Renal cortex interstitium (tissue), 11 donors: ENCODE data around the gene ALDH1L2. TPM values are rescaled to one million over a fixed set of nuclear protein-coding genes. Genes with fewer than 3 reads are reported as not detected.
"Not testable (repeated sequence)": the region's sequence is repeated elsewhere in the genome, so short reads cannot be mapped to it uniquely, and the experiment has no call there.

Source experiments
- DNase-seq, 11 donors: peaks; one replicate each; pipeline ENCODE4 v3.0.0-alpha.2; 2013; ENCODE audit warnings: low read depth in 9 of 11, low spot score in 4 of 11; ENCODE audit errors: extremely low read depth in 1 of 11
- polyA plus RNA-seq, 3 donors: library from polyadenylated mRNA; unstranded; fragments of 120-200 nt; gene quantifications; one replicate each; pipeline ENCODE4 v1.2.1, GENCODE V29; 2013; ENCODE audit not compliant: insufficient read length in 3 of 3

The ALDH1L2 gene
- polyA plus RNA-seq, 3 donors = 0.53 to 1.5 (median 0.78) TPM

- peak in 2 of 11 donors; percentile 2 to 4 for DNase-seq
Observed at GRCh38 chr12:104998423-104999346, 85.6 kb downstream of the ALDH1L2 start.

GRCh38 chr12:104997541-104997940, 86.7 kb downstream of the ALDH1L2 start:
- DNase-seq = no peak

- DNase-seq = no peak
Observed at GRCh38 chr12:104994336-104994735, 89.9 kb downstream of the ALDH1L2 start.

DNA sequence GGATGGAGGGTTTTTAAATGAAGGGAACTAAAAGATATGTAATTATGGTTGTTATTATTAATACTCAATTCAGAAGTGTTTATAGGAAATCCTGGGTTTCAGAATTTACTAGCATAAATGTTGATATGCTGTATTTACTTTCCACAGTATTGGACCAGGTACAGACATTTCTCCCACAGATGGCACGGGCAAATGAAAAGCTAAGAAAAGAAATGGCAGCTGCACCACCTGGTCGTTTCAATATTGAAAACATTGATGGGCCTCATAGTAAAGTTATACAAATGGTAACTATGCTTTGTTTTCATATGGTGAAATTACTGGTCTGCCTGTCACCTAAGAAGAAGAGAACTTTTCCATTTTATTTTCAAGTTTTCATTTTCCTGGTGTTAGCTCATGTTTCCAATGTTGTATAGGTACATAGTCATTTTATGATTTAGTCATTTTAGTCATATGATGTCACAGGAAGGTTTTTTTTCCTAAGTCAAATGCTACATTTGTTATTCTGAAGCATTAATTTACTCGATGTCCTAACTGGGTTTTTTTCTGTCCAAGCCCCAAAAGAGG, 92.6 kb downstream of the ALDH1L2 start:
- DNase-seq = no peak

DNA sequence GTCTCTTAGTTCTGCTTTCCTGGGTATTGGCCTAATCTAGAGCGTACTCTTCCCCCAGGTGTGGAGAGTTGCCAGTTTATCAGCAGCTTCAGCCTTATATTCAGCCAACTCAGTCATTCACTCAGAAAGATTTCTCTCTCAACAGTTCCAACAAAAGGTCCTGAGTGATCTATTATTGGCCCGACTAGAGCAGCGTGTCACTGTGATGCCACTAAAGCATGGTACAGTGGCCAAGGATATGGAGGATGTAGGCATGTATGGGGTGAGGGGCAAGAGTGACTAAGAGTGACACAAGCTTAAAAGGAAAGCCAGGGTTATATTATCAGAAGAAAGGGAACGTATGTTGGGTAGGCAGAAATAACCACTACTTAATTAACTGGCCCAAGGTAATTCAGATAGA, 93.3 kb downstream of the ALDH1L2 start:
- no peak for DNase-seq

- peak; percentile 68 to 91 (median 84) for DNase-seq
Observed at GRCh38 chr12:104986022-104986941, 98.0 kb downstream of the ALDH1L2 start, which contains the start of gene NOPCHAP1. Gene NOPCHAP1, plus strand, starts transcription at chr12:104986316. Its CDS starts 37 bp downstream, at chr12:104986353.

DNA sequence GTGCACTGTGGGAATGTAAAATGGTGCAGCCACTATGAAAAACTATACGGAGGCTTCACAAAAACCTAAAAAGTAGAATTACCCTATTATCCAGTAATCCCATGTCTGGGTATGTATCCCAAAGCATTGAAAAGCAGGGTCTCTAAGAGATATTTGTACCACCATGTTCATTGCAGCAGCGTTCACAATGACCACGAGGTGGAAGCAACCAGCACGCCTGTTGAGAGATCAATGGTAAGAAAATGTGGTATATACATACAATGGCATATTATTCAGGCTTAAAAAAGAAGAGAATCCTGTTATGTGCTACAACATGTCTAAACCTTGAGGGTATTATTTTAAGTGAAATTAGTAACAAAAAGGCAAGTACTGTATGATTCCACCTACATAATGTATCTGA, 99.1 kb downstream of the ALDH1L2 start:
- no peak for DNase-seq

GRCh38 chr12:104977688-104978087, 106.6 kb downstream of the ALDH1L2 start:
- not testable (repeated sequence) for DNase-seq

GRCh38 chr12:104976703-104977102, 107.6 kb downstream of the ALDH1L2 start:
- DNase-seq = no peak

DNA sequence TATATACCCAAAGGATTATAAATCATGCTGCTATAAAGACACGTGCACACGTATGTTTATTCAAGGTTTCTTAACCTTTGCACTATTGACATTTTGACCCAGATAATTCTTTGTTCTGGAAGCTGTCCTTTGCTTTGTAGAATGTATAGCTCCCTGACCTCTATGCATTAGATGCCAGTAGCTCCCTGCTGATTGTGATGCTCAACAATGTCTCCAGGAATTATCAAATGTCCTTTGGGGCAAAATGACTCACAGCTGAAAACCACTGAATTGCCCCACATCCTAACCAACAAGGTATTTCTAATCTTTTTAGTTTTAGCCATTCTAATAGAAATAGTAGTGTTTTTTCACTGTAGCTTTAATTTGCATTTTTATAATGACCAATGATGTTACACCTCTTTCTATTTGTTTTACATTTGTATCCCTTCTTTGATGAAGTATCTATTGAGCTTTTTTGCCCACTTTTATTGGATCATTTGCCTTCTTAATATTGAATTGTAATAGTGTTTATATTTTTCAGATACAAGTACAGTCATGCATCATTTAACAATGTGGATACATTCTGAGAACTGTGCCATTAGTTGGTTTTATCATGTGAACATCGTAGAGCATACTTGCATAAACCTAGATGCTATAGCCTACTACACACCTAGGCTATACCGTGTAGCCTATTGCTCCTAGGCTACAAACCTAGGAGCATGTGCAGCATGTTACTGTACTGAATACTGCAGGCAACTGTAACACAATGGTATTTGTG, 108.5 kb downstream of the ALDH1L2 start:
- no peak for DNase-seq

DNA sequence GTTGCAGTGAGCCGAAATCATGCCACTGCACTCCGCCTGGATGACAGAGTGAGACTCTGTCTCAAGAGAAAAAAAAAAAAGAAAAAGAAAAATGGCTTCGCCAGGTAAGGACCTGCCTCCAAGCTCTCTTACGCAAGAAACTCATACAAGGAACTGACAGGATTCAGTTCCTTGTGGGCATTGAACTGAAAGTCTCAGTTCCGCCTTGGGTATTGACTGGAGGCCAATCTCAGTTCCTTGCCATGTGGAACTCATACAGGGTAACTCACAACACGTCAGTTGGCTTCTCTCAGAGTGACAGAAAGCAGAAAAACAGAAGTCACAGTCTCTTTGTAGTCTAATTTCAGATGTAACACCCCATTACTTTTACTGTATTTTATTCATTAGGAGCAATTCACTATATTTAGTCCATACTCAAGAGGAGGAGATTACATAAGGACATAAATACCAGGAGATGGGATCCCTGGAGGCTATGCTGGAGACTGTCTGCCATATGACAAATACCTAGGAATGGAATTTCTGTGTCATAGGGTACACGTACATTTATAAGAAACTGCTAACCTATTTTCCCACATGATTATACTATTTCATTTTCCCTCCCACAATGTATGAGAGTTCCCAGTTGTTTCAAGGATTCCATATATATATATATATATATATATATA, 109.5 kb downstream of the ALDH1L2 start:
- DNase-seq = no peak

- DNase-seq = no peak
Observed at GRCh38 chr12:104973250-104973649, 111.0 kb downstream of the ALDH1L2 start.

- DNase-seq = no peak
Observed at GRCh38 chr12:104971306-104971705, 113.0 kb downstream of the ALDH1L2 start.

Other genes with a start within 250 kb of the ALDH1L2 start
- 1 to 10 TPM; 4.3 to 5.2 (median 4.5) TPM for gene SLC41A2, start 126.2 kb downstream of the ALDH1L2 start, polyA plus RNA-seq
- gene NOPCHAP1, start 98.1 kb downstream of the ALDH1L2 start, polyA plus RNA-seq = 10 to 100 TPM; 11.0 to 16.2 (median 12.1) TPM
- gene WASHC4, start 23.3 kb upstream of the ALDH1L2 start, polyA plus RNA-seq = 10 to 100 TPM; 46.8 to 71.0 (median 63.0) TPM
- 100 to 1,000 TPM in 1 of 3 donors, 10 to 100 TPM in 2; 75.9 to 101 (median 87.0) TPM for gene APPL2, start 151.7 kb upstream of the ALDH1L2 start, polyA plus RNA-seq
- 10 to 100 TPM; 60.8 to 89.2 (median 71.7) TPM for gene C12orf75, start 246.2 kb upstream of the ALDH1L2 start, polyA plus RNA-seq